ENCODE results near the gene AVEN. TPM values are rescaled to one million over a fixed set of nuclear protein-coding genes. Genes with fewer than 3 reads are reported as not detected.
"Not testable (repeated sequence)": the region's sequence is repeated elsewhere in the genome, so short reads cannot be mapped to it uniquely, and the experiment has no call there.

Gene AVEN, protein sequence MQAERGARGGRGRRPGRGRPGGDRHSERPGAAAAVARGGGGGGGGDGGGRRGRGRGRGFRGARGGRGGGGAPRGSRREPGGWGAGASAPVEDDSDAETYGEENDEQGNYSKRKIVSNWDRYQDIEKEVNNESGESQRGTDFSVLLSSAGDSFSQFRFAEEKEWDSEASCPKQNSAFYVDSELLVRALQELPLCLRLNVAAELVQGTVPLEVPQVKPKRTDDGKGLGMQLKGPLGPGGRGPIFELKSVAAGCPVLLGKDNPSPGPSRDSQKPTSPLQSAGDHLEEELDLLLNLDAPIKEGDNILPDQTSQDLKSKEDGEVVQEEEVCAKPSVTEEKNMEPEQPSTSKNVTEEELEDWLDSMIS
- 10 to 100 TPM; 16.5 to 16.7 TPM for total RNA-seq
- long read RNA-seq: 0 reads

DNA sequence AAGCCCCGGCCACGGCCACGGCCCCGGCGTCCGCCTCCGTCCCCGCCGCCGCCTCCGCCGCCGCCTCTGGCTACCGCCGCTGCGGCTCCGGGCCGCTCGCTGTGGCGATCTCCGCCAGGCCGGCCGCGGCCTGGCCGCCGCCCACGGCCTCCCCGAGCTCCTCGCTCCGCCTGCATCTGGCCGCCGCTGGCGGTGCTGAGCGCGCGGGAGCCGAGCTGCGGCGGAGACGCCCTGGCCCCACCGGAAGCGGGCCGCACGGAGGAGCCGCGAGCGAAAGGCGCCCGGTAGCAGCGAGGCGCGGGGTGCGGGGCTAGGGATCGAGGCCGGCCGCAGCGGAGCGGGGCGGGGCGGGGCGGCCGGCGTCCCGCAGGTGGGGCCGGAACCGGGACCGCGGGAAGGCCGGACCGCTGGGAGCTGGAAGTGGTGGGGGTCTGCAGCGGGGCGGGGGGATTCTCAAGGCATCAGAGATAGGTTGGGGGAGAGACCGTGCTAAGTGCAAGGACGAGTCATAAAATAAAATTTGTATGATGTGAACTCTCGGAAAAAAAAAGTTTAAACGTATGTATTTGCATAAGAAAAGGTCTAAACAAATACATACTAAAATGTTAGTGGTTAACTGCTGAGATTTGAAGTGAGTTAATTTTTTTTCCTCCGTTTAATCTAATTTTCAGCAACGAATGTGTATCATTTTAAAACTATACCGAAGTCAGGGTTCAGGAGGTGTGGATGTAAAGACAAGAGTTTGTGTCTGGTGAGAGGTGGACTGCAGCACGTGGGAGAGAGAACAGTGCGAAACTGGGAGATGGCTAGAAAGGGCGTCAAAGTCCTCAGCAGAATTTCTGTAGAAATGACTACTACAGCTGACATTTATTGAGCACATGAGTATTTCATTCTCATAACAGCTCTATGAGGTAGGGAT is at the start of gene AVEN:
AVEN (minus strand) TSS at position 334 of the 919 bp plus-strand sequence; CDS start at position 176, 158 bp downstream.
- peak; percentile 69 to 73 for ATAC-seq
- DNase-seq: peak; percentile 65
- intact Hi-C loops (cut with DNase I): no loop called here

DNA sequence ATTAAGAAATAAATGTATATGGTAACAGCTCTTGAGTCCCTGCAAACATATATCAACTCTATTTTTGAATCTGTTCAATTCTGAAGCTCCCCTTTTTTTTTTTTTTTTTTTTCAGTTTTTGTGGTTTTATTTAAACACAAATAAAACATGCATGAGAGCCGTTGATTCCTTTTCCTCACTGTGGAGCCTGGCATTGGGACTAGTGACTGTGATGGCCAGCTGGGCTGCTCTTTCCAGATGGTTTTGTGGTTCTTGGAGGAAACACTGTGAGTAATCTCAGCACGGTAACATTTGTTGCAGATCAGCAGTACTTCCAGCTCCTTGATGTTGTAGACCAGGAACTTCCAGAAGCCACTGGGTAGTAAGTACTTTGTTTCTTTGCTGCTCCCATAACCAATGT is 46.7 kb upstream of the AVEN start:
- intact Hi-C loops (cut with DNase I): no loop called here
- DNase-seq (no peak), ATAC-seq (no peak)

GRCh38 chr15:34084086-34084485 is 45.1 kb upstream of the AVEN start:
- no peak for DNase-seq
- ATAC-seq: peak; percentile 47 to 54
- intact Hi-C loops (cut with DNase I): no loop called here

GRCh38 chr15:34079904-34080303 is 40.9 kb upstream of the AVEN start:
- DNase-seq: no peak
- no peak for ATAC-seq
- intact Hi-C loops (cut with DNase I): no loop called here

GRCh38 chr15:34078900-34079299 is 39.9 kb upstream of the AVEN start:
- DNase-seq: no peak
- no peak for ATAC-seq
- intact Hi-C loops (cut with DNase I): no loop called here

DNA sequence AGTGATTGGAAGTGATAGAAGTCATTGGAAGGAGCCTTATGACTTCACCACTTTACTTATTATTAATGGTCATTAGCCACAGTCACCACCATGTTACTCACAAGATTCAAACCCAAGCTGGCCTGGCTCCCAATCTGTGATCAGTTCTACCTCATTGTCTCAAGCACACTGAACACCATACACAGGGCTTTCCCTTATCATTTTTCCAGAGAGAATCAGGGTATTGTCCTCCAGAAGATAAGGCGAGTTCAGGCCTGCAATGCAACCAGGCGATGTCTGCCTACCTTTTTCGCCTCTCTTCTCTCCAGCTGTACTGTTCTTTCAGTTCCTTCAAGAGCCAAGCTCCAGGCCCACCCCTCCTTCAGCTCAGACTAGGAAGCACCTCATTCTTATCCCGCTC is 37.8 kb upstream of the AVEN start:
- ATAC-seq: no peak

GRCh38 chr15:34070003-34070402 is 31.0 kb upstream of the AVEN start:
- no peak for ATAC-seq
- DNase-seq: no peak
- intact Hi-C loops (cut with DNase I): no loop called here

More for the DNA sequence above, 37.8 kb upstream of the AVEN start:
- DNase-seq: no peak
- intact Hi-C loops (cut with DNase I): no loop called here

DNA sequence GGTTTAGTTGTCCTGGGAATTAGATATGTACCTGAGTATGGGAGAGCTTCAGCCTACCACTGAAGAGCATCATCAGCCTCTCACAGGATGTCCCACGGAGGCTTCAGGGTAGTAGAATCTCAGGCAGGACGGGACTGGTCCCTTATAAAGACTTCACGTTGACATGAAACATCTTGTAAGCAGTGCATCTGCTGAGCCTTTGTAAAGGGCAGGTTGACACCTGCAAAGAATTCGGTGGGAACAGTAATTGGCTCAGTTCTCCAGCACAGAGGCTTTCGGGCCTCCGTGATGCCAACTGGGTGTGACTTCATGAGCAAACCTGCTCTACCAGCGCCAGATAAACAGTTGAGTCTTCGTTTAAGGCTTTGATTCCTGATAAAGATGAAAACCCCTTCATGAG is 26.9 kb upstream of the AVEN start:
- intact Hi-C loops (cut with DNase I): loop anchor here in 1 of 2 donors (10.0 kb wide), 1 partner anchor 519 kb away; the partner anchor contains the start of gene GOLGA8B
- no peak for ATAC-seq
- no peak for DNase-seq

DNA sequence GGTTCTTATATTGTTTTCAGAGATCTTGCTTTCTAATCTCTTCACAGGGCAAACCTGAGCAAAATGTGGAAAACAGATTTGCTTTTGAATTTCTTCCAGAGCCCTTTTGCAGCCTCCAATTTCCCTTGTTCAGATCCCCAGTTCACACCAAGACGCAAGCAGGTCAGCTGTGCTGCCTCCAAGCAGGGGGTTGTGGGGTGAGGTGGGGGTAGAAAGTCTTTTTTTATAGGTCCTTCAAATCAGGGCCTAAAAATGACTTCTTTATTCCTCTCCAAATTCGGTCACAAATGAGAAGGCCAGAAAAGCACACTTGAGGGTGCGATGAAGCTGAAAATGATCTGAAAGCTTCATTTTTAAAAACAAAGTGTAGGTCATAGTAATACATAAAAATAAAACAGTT is 26.3 kb upstream of the AVEN start:
- no peak for ATAC-seq
- intact Hi-C loops (cut with DNase I): loop anchor here in 1 of 2 donors (10.0 kb wide), 1 partner anchor 520 kb away; the partner anchor contains the start of gene GOLGA8B
- DNase-seq: no peak

- ATAC-seq (no peak), DNase-seq (no peak)
- intact Hi-C loops (cut with DNase I): loop anchor here (5.0 to 10.0 kb wide), 2 partner anchors 148 to 520 kb away; partner anchors contain the start of genes GOLGA8B (in 1 of the 2) and KATNBL1 (in 1 of the 2)
These were observed 25.4 kb upstream of the AVEN start for GRCh38 chr15:34064438-34064837.

- intact Hi-C loops (cut with DNase I): loop anchor here (5.0 to 10.0 kb wide), 2 partner anchors 152 to 525 kb away; partner anchors contain the start of genes GOLGA8B (in 1 of the 2) and KATNBL1 (in 1 of the 2)
- DNase-seq (no peak), ATAC-seq (no peak)
These were observed 20.9 kb upstream of the AVEN start for GRCh38 chr15:34059946-34060345.

DNA sequence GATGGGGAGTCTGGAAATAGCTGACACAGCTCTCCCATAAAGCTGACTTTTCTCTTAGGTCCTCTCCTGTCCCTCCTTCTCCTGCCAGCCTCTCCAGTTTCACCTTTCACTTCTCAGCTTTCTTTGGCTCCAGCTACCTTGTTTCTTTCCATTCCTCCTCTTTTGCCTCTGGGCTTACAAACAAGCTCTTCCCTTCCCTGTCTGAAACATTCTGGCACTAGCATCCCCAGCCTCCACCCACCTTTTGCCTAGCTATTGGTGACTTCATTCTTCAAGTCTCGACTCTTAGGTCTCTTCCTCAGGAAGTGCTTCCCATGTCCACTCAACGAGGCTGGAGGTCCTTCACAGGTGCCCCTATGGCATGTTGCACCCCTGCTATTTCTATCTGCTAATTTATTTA is 20.5 kb upstream of the AVEN start:
- intact Hi-C loops (cut with DNase I): no loop called here
- DNase-seq (no peak), ATAC-seq (no peak)

DNA sequence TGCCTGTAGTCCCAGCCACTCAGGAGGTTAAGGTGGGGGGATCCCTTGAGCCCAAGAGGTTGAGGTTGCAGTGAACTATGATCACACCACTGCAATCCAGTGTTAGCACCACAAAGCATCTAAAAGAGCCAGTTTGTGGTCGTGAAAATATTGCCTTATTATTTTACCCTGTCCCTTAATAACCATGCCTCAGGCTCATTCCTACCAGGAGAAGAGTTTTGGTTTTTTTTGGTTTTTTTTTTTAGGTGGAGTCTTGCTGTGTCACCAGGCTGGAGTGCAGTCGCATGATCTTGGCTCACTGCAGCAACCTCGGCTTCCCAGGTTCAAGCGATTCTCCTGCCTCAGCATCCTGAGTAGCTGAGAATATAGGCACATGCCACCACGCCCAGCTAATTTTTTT is 17.9 kb upstream of the AVEN start:
- no peak for DNase-seq
- intact Hi-C loops (cut with DNase I): no loop called here
- ATAC-seq: no peak

DNA sequence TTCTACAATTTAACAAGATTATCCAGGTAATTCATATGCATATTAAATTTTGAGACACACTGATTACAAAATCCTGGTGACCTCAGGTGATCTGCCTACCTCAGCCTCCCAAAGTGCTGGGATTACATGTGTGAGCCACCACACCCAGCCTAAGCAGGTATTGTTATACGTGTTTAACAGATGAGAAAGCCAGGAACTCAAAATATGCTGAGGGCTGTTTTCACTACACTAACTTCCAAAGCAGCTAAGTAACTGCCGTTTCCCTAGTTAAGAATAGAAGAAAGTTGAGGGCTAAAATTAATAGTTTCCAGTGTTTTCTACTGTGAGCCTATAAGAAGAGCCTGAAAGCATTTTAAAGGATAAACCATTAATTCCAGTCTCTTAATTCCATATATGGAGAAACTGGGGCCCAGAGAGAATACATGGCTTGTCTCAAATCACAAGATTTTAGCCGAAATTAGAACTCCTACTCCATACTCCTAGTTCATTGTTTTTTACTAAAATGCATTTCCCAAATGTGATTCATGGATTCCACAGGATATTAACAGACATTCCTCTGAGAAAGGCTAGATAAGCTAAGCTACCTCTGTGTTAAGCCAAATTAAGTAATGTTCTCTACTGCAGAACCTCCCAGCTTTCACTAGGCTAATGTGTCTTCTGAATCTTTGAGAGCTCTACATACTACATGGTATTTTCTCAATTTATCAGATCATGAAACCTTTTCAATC is 17.0 kb upstream of the AVEN start:
- peak; percentile 72 to 97 for ATAC-seq
- DNase-seq: no peak
- intact Hi-C loops (cut with DNase I): no loop called here

DNA sequence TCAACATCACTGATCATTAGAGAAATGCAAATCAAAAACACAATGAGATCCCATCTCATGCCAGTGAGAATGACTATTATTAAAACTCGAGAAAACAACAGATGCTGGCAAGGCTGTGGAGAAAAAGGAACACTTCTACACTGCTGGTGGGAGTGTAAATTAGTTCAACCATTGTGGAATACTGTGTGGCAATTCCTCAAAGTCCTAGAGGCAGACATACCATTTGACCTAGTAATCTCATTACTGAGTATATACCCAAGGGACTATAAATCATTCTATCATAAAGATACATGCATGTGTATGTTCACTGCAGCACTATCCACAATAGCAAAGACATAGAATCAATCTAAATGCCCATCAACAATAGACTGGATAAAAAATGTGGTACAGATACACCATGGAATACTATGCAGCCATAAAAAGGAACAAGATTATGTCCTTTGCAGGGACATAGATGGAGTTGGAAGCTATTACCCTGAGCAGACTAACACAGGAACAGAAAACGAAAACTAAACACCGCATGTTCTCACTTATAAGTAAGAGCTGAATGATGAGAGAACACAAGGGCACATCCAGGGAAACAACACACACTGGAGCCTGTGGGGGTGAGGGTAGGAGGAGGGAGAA is 15.2 kb upstream of the AVEN start:
- intact Hi-C loops (cut with DNase I): no loop called here
- no peak for DNase-seq
- no peak for ATAC-seq

DNA sequence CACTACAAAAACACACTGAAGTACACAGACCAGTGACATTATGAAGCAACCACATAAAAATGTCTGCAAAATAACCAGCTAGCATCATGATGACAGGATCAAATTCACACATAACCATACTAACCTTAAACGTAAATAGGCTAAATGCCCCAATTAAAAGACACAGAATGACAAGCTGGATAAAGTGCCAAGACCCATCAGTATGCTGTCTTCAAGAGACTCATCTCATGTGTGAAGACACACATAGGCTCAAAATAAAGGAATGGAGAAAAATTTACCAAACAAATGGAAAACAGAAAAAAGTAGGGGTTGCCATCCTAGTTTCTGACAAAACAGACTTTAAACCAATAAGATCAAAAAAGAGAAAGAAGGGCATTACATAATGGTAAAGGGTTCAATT is 11.4 kb upstream of the AVEN start:
- DNase-seq; ATAC-seq; intact Hi-C loops (cut with DNase I): not testable (repeated sequence)

- no peak for DNase-seq
- ATAC-seq: no peak
- intact Hi-C loops (cut with DNase I): no loop called here
These were observed 10.1 kb upstream of the AVEN start for GRCh38 chr15:34049112-34049511.

GRCh38 chr15:34047893-34048775 is 9.1 kb upstream of the AVEN start:
- intact Hi-C loops (cut with DNase I): no loop called here
- DNase-seq (no peak), ATAC-seq (peak in 1 of 2 donors; percentile 78)
